Central memory CD4-positive, alpha-beta T cell (primary cell): ENCODE data around the gene HOXD8.

Experiments
- DNase-seq: peaks from one replicate; pipeline ENCODE4 v3.0.0; 2022

The HOXD8 gene

DNA sequence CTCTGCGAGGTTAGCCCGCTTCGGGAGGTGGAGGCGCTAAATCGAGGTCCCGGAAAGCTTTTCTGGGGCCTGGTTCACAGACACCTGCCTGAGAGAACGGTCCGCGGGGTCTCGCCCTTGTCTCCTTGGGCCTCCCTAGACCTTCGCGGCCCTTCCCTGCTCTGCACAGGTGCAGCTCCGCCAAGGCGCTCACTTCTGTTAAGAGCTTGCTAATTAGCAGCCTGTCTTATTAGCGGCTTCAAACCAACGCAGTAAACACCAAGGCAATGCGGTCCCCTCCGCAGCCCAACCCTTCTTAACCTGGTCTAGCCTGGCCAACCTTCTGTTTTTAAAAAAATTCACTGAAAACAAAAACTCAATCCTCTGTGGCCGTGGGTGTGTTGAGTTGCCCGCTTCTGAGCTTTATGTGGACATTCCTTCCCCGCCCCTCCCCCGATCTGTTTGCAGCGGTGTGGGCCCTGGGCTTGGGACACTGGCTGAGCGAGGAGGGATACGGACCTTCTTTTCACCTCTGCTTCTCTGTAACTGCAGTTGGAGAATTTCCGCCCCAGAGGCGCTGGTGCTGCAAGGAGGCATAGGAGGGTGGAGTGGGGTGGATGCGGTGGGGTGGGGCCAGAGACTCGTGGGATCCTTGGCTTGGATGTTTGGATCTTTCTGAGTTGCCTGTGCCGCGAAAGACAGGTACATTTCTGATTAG, 18.4 kb downstream of the HOXD8 start:
- no peak for DNase-seq

DNA sequence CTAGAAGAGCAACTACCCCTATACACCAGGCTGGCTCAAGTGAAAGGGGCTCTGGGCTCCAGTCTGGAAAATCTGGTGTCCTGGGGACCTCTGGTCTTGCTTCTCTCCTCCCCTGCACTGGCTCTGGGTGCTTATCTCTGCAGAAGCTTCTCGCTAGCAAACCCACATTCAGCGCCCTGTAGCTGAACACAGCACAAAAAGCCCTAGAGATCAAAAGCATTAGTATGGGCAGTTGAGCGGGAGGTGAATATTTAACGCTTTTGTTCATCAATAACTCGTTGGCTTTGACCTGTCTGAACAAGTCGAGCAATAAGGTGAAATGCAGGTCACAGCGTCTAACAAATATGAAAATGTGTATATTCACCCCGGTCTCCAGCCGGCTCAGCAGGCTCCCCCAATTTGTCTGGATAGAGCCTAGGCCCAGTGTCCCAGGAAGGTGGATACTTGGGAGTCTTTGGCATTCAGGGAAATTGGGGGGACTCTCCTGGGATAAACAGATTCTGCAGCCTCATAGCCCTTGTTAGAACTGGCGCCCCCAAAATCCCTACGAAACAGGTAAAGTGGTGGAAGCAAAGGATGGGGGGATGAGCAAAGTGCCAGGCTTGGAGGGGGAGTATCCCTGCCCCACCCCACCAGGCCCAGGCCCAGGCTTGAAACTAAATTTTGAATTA, 19.4 kb downstream of the HOXD8 start:
- DNase-seq, result no peak

DNA sequence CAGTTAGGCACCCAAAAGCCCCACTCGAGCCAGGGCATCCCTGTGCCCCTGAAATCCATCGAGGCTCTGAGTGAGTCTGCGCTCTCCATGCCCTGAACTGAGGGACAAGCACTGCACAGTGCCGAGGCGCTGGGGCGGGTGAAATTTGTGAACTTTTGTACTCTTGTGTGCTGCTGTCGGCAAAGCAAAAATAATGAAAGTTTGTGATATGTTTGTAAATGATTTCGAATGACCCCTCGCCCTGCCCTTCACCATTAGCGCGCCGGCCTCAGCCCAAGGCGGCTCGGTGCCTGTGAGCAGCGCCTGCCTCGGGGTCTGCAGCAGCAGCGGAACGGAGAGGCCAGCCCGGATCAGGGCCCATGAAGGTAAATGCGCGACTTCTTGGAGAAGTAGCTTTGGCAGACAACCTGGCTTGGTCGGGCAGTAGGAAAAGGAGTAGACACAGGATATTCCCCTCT, 20.0 kb downstream of the HOXD8 start:
- no peak for DNase-seq

DNA sequence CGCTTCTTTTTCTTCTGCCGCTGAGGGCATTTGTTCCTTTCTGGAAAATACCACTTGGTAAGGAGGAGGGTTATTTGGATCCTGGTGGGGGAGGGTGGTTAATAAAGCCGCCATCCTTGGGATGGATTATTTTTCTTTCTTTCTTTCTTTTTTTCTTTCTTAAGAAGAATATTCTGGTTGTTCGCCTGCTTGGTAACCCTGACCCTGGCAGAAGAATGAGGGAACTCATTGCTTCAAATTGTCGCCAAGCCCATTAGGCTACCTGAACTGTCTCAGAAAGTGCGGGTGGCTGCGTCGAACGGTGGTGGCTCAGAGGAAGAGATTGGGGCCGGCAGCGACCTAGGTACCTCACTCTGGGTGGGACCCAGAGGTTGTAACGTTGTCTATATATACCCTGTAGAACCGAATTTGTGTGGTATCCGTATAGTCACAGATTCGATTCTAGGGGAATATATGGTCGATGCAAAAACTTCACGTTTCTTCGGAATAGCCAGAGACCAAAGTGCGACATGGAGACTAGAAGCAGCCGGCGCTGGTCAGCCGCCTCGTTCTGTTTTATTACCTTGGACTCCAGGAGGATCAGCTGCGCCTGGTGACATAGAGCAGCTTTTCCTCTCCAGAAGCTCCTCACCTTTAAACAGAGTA, 20.6 kb downstream of the HOXD8 start:
- no peak for DNase-seq

DNA sequence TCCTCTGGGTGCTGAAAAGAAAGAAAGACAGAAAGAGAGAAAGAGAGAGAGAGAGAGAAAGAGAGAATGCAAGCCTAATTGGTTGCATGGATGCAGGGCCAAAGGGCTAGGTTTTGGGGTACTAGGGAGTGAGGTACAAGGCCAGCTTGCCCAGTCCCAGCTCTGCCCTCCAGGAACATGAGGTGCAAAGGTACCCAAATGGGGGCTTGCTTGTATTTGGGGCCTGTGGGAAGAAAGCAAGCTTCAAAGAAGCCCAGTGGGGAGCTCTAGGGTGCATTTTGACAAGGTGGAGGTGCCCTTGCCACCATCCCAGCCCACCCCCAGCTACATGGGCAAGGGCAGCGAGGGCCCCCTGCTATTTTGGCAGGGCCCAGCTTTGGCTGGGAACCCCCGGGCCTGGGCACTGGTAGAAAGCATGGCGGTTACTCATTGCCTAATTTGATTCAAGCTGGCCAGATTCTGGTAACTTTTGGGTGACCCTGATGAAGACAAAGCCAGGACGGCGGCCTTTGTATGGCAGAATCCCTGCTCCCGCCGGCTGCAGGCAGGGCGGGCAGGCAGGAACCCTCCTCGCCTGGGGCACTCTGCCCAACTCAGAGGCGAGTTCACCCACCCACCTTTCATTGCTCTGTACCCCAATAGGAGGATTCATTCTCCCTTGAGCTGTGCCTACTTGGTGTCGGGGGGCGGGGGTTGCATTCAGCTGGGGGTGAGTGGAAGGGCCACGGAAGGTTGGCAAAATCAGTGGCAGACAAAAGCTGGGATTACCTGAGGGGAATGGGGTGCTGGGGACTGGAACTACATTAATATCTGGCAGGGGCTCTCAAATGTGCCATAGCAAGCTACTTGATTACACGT, 21.3 kb downstream of the HOXD8 start:
- DNase-seq, result no peak

DNA sequence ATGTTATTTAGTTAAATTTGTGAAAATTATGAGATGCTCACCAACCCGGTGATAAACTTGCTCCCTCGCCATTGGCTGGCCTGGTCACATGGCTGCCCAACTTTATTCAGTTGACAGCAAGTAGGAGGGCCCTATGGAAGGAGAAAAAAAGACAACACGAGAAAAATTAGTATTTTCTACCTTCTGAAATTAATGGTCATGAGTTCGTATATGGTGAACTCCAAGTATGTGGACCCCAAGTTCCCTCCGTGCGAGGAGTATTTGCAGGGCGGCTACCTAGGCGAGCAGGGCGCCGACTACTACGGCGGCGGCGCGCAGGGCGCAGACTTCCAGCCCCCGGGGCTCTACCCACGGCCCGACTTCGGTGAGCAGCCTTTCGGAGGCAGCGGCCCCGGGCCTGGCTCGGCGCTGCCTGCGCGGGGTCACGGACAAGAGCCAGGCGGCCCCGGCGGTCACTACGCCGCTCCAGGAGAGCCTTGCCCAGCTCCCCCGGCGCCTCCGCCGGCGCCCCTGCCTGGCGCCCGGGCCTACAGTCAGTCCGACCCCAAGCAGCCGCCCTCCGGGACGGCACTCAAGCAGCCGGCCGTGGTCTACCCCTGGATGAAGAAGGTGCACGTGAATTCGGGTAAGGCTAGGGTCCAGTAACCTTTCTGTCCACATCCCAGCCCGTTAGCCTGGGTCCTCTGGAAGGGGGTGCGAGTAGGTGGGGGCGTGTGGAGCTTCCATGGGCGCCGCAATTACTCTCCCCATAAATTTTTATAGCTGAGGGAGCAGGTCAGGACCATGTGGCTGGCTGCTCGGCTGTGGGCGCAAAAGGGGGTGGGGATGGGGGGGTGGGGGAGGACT, 22.2 kb downstream of the HOXD8 start, which contains the start of gene HOXD4:
HOXD4 (plus strand) TSS at position 109 of the 846 bp plus-strand sequence; CDS start at position 193, 84 bp downstream.
- no peak for DNase-seq

DNA sequence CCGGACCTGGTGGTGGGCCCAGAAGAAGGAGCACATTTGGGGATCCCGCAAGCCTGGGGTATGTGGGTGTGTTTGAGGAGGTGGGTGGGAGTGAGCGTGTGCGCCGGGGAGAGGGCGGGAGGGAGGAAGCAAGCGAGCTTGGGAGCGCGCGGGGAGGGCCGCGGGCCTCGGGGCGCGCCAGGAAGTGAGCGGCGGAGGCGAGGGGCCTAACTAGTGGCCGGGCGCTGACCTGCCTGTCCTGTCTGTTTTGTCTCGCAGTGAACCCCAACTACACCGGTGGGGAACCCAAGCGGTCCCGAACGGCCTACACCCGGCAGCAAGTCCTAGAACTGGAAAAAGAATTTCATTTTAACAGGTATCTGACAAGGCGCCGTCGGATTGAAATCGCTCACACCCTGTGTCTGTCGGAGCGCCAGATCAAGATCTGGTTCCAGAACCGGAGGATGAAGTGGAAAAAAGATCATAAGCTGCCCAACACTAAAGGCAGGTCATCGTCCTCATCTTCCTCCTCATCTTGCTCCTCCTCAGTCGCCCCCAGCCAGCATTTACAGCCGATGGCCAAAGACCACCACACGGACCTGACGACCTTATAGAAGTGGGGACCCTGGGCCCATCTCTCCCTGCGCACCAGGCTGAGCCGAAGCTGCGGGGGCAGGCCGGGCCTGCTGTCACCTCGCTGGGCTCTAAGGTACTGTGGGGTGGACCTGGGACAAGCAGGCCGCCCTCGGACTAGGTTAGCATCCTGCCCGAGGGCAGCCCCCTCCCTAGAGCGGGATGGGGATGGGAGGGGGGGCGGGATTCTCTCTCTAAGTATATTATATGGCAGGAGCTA, 23.1 kb downstream of the HOXD8 start:
- DNase-seq, result no peak

DNA sequence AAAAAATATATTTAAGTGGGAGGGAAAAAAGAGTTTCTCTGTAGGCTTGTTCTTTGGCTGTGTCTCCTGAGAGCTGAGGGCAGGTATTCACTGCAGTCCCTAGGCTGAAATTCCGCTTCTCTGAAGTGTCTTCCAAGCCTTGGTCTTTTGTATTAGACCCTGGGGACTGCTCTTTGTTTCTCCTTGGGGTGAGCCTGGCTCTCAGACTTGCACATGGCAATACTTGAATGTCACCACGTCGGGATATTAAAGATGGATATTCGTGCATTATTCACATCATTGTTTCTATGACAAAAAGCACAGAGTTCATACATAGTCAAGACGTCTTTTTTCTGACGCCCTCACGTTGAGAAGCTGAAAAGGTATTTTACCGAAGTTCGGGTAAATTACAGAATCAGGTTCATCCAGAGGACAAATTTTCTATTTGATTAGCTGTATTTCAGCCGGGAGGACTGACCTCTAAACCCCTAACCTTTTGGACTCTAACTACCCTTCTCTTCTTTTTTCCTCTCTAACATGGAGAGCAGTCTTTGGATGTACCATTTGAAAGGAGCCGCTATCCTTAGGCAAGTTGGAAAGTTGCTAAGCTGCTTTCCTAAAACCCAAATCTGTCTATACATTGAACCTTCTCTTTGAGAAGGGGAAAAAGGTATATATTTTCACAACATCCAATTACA, 25.2 kb downstream of the HOXD8 start:
- no peak for DNase-seq

DNA sequence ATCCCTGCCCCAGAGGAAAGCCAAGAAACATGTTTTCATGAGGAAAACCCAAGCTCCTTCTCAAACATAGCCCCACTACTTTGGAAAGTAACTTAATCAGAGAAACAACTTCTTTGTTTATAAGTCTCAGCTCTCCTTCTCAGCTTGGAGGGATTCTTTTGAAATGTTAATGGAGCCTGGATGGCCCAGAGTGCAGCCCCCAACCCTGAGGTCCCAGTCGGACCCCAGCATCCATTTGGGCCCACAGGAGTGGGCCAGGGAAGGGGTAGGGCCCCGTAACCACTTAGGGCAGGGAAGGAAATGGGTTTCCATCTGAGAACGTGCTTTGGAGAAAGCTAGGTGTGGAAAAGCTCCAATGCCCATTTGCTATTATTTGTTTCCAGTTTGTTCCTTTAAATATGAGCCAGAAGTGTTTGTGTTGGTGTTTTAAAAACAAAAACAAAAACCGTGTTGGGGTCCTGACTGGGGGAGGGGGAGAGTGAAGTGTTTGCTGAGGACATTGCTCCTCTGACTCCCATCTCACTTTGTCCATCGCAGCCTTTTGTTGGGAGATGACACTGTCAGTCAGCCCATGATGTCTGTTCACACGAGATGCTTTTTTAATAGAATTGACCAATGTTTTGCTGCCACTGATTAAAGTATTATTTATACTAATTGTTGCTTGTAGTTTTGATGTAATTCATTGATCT, 26.0 kb downstream of the HOXD8 start:
- DNase-seq, result no peak

DNA sequence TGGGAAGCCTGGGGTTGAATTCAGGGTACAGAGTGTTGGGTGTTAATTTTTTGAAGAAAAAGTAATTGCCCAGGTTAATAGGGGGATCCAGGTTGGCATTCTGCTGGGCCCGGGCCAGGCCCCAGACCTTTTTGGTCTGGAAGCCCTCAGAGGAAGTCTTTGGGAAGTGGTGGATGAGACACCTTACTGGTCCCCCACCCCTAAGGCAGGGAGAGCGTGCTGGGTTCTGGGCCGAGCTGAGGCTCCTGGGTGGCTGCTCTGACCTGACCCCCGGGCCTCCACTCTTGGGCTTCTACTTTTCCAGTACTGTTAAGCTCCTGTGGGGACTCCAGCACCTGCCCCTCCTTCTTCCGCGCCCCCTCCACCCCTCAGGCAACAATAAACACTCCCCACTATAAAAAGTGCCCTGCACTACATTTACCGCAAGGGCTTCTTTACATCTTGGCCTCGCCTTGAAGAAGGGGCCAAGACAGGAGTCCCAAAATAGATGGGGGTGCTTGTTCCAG, 26.8 kb downstream of the HOXD8 start:
- no peak for DNase-seq

DNA sequence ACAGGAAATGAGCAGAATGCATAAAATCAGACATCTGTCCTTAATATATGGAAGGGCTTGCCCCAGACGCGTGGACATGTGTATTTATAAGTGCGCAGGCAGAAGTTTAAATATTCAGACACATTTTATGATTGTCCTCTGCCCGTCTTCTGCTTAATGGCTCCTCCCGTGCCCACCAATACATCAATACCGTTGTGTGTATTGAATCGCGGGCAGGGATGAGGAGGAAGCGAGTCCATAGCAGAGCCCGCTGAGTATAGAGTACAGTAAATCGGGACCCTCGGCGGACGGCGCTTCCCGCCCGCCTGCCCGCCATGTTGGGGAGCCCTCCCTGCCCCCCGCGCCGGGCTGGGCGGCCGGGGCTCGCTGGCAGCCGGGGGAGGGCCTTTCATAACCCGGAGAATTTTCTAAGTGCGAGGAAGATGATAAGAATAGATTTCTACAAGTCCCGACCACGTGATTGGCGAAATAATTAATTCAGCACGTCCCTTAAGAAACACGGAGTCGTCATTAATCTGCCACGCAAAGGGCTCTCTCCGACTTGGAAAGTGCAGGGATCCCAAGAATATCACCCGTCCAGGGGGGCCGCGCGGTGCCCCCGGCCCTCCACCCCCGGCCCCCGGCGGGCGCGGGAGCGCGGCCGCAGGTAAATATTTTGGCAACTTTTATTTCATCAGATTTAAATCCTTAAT, 27.4 kb downstream of the HOXD8 start, which contains the start of gene HOXD3:
HOXD3 (plus strand) TSS at position 501 of the 692 bp plus-strand sequence. CDS start 11,808 bp downstream, outside the sequence.
- no peak for DNase-seq

DNA sequence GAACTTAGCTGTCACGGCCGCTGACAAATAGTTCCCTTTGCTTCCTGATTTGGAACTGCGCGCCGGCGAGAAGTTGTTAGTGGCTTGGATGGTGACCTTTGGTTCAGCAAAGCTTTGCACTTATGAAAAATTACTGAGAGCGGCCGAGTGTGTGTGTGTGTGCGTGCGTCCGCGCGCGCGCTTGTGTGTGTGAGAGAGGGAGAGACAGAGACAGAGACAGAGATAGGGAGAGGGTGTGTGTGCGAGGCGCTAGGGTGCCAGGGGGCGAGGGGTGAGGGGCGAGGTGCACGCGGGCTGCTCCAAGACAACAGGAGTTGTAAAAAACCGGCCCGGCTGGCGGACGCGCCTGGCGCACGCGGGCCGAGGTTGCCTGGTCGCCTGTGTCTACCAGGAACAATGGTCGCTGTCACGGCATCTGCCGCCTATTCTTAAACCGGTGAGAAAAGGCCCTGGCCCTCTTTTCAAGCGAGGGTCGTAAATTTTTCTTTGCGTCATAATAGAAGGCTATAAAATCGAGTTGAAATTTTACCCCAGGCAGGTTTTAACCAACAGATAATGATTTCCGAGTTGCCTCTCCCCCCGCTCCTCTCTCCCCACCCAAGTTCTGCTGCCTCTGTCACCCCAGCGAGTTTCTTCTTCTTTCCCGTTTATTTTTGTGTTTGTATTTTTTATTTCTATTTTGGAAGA, 28.1 kb downstream of the HOXD8 start:
- no peak for DNase-seq

DNA sequence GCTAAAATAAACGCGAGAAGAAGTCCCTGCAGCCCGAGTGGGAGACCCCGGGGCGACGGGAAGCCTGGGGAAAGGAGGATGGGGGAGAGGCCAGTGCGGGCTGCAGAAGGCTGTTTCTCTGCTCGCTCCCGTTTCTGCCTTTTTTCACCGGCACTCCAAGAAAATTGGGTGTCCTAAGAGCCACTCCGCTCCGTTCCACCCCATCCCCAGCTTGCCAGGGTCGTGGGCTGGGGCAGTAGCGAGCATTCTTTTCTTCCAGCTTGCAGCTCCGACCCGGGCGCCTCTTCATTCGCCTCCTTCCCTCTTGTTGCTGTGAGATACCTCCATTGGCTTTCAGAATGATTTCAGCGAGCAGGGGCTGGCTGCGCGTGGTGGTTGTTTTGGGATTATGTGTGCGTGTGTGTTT, 28.7 kb downstream of the HOXD8 start:
- no peak for DNase-seq

DNA sequence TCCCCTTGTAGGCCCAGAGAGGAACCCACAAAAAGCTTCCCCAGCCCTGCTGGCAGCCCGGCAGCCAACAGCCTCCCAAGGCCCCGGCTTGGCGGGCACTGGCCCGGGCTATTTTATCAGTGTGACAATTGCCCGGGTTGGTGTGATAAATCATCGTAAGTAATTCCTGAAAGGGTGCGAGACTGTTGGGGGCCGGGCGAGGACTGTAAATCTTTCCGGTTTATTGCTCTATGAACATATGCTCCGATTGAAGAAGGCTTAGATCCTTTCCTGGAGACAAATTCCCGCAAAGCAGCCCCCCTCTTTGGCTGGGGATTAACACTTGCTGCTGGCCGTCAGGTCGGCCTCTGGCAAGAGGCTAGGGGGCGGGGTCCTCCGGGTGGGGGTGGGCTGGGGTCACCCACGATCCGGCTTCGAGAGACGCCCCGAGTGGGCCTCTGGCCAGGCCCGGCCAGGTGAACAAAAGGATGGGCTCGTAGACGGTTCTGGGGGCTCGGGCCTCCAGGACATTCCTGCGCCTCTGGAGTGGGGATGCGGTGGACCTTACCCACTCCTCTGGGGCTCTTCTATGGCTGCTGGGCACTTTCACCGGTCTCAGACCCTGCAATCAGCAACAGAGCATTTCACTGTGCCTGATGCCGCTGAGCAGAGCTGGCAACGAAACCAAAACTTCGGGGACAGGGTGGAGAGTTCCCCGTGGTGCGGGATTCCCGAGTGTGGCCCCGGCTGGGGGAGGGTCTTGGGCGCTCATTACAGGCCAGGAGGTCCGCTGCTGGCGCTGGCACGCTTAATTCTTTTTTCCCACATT, 29.6 kb downstream of the HOXD8 start:
- no peak for DNase-seq

DNA sequence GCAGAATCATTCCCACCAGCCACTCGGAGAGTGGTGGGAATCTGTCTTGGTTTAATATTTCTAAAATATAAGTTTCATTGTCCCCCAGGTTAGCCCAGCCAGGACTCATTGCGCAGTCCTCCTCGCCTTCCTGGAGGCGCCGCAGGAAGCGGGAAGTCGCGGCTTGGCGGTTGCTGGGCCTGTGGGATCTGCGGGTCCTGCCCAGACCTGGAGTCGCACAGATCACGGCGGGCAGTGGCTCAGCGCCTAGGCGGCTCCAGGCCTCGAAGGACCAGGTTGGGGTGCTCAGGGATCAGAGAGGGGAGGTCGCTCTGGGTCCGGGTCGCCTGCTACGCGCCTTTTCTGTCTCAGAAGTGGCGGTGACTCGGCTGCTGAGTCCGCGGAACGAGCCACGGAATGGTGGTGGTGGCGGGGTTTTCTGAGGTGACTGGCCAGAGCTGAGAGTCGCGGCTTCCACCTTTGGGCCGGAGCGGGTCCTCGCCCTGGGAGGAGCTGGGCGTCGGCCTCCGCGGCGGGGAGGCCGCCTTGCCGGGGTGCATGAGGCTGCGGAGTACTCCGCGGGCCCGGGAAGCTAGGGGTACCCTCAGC, 30.3 kb downstream of the HOXD8 start:
- DNase-seq, result no peak

DNA sequence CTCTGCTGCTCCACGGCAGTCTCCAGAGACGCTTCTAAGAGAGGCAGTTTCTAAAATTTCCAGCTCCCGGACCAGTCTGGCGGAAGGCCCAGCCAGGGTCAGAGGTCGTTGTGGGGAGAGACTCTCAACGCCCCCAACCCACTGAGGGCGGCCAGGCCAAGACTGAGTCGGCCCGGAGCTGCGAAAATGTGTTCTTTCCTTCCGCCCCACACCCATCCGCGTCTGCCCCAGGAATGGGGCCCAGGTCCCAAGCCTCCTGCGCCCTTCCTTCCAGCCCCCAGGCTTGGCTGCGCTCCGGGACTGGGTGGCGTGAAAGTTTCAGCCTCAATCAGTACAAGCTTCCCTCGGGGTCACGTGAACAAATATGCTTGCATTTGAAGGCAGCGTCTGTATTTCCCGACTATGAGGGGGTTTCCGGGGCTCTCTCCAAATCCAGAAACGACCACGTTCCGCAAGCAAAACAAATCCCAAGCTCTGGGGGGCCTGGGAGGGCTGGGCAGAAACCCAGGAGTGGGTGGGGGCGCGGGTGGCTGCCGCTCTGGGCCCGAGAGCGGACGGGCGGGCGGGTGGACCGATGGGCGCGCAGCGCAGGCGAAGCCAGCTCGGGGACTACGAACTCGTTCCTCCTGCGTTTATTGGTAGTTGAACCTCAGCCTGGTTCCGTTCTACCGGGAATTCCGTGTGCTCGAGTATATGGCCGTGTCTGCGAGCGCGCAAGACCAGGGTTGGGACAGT, 30.9 kb downstream of the HOXD8 start:
- no peak for DNase-seq
